ENCODE data around the gene BST1.

- TF ChIP-seq CTCF (IDR thresholded peaks at IDR 0.05; ENCODE audit: extremely low read depth in 1 of 2, insufficient read depth in 1 of 2, low read depth in 1 of 2, low read length in 2 of 2), result no peak
- TF ChIP-seq POLR2A (IDR thresholded peaks at IDR 0.05; ENCODE audit: low read depth, low read length), result no peak
Observed at GRCh38 chr4:15771216-15772058, 68.6 kb downstream of the BST1 start.
